Psoas muscle (tissue), 8 donors: ENCODE results near the gene CACNA1C. TPM values are rescaled to one million over a fixed set of nuclear protein-coding genes. Genes with fewer than 3 reads are reported as not detected.

ENCODE experiments used
- ATAC-seq, 4 donors: fragments of 200-7000 bp; cut with Tn5 transposase; one replicate each; pipeline ENCODE4 v1.9.1; 2020; ENCODE audit warnings: moderate library complexity in 3 of 4, mild to moderate bottlenecking in 2 of 4
- DNase-seq, 2 donors: peaks; one replicate each; pipeline ENCODE4 v3.0.0-alpha.2; 2020
- H3K27ac ChIP-seq: fragments of 200-600 bp; one replicate; pipeline ENCODE4 v1.8.0; 2022
- H3K27me3 ChIP-seq, 3 donors: fragments of 200-600 bp in 1 of 3; one replicate each; pipeline versions ENCODE4 v1.6.1 to v1.8.0; 2013 to 2022; ENCODE audit warnings: low read length in 2 of 3, mild to moderate bottlenecking in 2 of 3, moderate library complexity in 1 of 3; ENCODE audit not compliant: insufficient read depth in 3 of 3
- H3K36me3 ChIP-seq, 2 donors: fragments of 200-600 bp in 1 of 2; one replicate each; pipeline versions ENCODE4 v1.6.1 to v1.8.0; 2013 to 2022; ENCODE audit warnings: low read depth in 1 of 2, mild to moderate bottlenecking in 1 of 2, moderate library complexity in 1 of 2; ENCODE audit not compliant: insufficient read depth in 1 of 2
- H3K4me1 ChIP-seq: fragments of 200-600 bp; one replicate; pipeline ENCODE4 v1.8.0; 2022
- H3K4me3 ChIP-seq: fragments of 200-600 bp; one replicate; pipeline ENCODE4 v1.8.0; 2022; ENCODE audit warnings: mild to moderate bottlenecking
- H3K9me3 ChIP-seq: fragments of 200-600 bp; one replicate; pipeline ENCODE4 v1.8.0; 2022
- WGBS, 3 donors: extraction: QIAGEN DNeasy Blood & Tissue Kit; methylation state at CpG; one replicate each; pipeline versions ENCODE4 v1.1.6 to v1.1.7; 2013; 5-methylcytosine and 5-hydroxymethylcytosine counted together
- intact Hi-C, 2 donors: fragments of 100-400 bp; cut with DNase I; formaldehyde crosslinking; loops; one replicate each; pipeline versions ENCODE4 v1.11.0 to v1.14.2; 2022
- polyA plus RNA-seq, 3 donors: library from polyadenylated mRNA; stranded (reverse); fragments of 200-250 nt; gene quantifications; one replicate each; pipeline ENCODE4 v1.2.3, GENCODE V29; 2013
- total RNA-seq, 4 donors: library from RNA; stranded (reverse); fragmentation: NEBNext Ultra II Directional in 2 of 4; extraction: Animal tissue kit (Norgen Biotek cat#: 25700) in 2 of 4; gene quantifications; one replicate each; pipeline versions ENCODE4 v1.2.1 to v1.2.4, GENCODE V29; 2021 to 2023
- TF ChIP-seq, protein P1 (sequence below): fragments of 200-600 bp; IDR thresholded peaks from one replicate; pipeline ENCODE4 v1.8.0; 2022; ENCODE audit warnings: antibody characterized with exemption
- donor health status: healthy with polysubstance abuse.
- donor health status: DM: no; HTN: no; CAD: no; lungs with moderate emphysema.
- donor health status: Bipolar disorder and iron deficiency.
- donor health status: healthy.
- donor health status: DM: yes; HTN: yes; CAD: no.
- donor health status: DM: no; HTN: no; CAD: no.
- donor health status: DM: no; HTN: no; CAD: no.
- donor health status: DM: yes; HTN: yes; CAD: no.

The CACNA1C gene
- total and polyA plus RNA-seq, 7 donors = 0.26 to 2.9 (median 0.95) TPM

DNA sequence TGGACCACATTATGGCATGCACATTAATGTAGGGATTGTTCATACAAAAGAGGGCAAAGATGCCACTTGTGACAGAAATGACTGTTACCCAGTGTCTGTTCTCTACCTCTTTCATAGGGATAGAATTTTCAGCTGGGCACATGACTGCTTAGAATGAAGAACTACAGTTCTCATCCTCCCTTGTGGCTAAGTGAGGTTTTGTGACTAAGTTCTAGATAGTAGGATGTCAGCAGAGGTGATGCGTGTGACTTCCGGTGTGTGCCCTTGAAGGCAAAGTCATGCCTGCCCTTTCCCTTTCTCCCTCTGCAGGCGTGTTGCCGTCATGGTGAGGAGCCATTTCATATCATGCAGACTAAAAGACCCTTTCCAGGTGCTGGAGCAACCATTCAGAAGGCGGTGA is 99.3 kb downstream of the CACNA1C start:
- Histone ChIP-seq H3K4me3 (no peak overlapping the region), H3K27me3 (no peaks in the 10 kb centered on the region), H3K9me3 (no peaks in the 10 kb centered on the region), H3K4me1 (peaks cover 2% of the 10 kb centered on the region), H3K27ac (no peak overlapping the region), H3K36me3 (no peaks in the 10 kb centered on the region)
- intact Hi-C loops = no loop called here
- ATAC-seq = no peak
- TF ChIP-seq, protein P1, sequence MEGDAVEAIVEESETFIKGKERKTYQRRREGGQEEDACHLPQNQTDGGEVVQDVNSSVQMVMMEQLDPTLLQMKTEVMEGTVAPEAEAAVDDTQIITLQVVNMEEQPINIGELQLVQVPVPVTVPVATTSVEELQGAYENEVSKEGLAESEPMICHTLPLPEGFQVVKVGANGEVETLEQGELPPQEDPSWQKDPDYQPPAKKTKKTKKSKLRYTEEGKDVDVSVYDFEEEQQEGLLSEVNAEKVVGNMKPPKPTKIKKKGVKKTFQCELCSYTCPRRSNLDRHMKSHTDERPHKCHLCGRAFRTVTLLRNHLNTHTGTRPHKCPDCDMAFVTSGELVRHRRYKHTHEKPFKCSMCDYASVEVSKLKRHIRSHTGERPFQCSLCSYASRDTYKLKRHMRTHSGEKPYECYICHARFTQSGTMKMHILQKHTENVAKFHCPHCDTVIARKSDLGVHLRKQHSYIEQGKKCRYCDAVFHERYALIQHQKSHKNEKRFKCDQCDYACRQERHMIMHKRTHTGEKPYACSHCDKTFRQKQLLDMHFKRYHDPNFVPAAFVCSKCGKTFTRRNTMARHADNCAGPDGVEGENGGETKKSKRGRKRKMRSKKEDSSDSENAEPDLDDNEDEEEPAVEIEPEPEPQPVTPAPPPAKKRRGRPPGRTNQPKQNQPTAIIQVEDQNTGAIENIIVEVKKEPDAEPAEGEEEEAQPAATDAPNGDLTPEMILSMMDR = no peak
- DNase-seq = no peak
- WGBS, 3 donors = 90 to 93% (median 93%) methylated on average over 5 of the region's 5 CpGs

DNA sequence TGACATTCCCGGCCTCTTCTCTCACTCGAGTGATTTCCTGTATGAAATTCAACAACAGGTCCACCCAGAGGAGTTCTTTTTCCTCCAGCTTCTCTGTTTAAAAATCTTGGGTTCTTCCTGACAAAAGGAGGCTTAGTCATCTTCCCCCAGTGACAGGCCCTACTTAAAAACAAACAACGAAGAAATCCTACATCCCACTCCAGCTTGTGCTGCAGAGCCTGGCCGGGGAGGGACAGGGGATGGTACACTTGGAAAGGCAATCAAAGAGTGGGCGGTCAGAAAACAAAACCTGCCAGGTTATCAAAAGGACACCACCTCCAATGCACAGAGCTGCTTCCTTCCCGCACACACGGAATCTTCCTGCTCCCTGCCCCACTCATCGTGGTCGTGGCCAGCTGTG is 101.3 kb downstream of the CACNA1C start:
- TF ChIP-seq, protein P1 = no peak
- H3K4me3 ChIP-seq = no peak overlapping the region
- no peaks in the 10 kb centered on the region for H3K9me3 ChIP-seq
- peak overlapping the region; percentile 16 for H3K27ac ChIP-seq
- peaks cover 2% of the 10 kb centered on the region for H3K4me1 ChIP-seq
- WGBS, 3 donors = 39 to 56% (median 44%) methylated on average over 9 of the region's 9 CpGs
- no peaks in the 10 kb centered on the region for H3K36me3 ChIP-seq
- DNase-seq (no peak), ATAC-seq (peak in 1 of 4 donors; percentile 29)
- no peaks in the 10 kb centered on the region for H3K27me3 ChIP-seq
- intact Hi-C loops = no loop called here

DNA sequence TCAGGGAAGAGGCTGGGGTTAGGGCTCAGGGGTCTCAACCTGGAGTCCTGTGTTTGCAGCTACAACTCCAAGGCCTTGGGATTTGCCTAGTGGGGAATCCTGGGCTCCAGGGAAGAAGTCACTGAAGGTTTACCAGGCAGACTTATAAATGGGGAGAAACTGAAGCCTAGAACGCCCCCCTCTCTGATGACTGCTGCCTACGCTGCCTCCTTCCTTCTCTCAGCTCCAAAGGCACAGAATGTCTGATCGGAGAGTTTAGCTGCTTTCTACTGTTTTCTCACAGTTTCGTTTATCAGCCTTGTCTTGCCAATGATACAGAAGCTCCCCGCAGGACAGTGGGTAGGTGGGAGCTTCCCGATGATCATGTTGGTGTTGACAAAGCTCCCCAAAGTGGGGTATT is 101.7 kb downstream of the CACNA1C start:
- 84 to 91% (median 88%) methylated on average over 6 of the region's 6 CpGs for WGBS, 3 donors
- TF ChIP-seq, protein P1 = no peak
- ATAC-seq = no peak
- H3K36me3 ChIP-seq = no peaks in the 10 kb centered on the region
- no peak overlapping the region for H3K4me3 ChIP-seq
- H3K4me1 ChIP-seq = peaks cover 2% of the 10 kb centered on the region
- DNase-seq = no peak
- peak overlapping the region; percentile 16 for H3K27ac ChIP-seq
- H3K27me3 ChIP-seq = no peaks in the 10 kb centered on the region
- H3K9me3 ChIP-seq = no peaks in the 10 kb centered on the region
- intact Hi-C loops = no loop called here

DNA sequence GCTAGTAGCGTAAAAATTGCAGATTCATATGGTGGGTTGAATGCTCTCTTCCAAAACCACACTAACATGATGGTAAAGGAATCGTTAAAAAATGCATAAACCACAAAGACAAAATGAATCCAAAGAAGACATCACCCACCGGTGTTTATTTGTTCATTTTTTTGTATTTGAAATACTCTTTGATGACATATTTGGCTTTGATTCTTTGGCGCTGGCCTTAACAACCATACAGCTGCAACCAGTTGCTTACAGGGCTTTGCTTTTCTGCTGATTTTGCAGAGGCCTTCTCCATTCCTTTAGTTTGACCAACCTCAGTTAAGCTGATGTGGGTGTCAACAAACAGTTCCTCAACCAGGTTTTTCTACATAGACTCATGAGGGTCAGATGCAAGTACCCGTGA is 103.5 kb downstream of the CACNA1C start:
- Histone ChIP-seq H3K4me1 (peaks cover 2% of the 10 kb centered on the region), H3K27me3 (no peaks in the 10 kb centered on the region), H3K36me3 (no peaks in the 10 kb centered on the region), H3K27ac (no peak overlapping the region), H3K9me3 (no peaks in the 10 kb centered on the region), H3K4me3 (no peak overlapping the region)
- no peak for DNase-seq
- no peak for ATAC-seq
- TF ChIP-seq, protein P1 = no peak
- WGBS, 3 donors = 62 to 70% (median 70%) methylated on average over 5 of the region's 5 CpGs
- intact Hi-C loops = no loop called here

DNA sequence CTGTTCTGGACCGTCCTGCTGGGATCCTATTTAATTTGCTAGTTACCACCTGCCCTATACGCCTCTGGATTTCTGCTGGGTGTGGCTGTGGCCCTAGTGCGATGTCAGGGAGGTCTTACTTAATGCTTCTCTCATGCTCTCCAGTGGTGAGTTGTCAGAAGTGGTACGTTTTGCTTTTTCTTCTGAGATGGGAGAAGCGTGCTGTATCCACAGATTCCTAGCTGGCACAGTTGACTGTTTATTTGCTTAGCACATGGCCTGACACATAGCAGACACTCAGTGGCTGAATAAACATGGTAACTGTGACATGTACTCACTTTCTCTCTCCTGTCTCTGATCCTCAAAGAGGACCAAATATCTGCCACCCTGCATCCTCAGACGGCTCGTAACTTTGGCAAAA is 107.3 kb downstream of the CACNA1C start:
- DNase-seq (no peak), ATAC-seq (no peak)
- 77 to 80% (median 78%) methylated on average over 7 of the region's 7 CpGs for WGBS, 3 donors
- no peak overlapping the region for H3K27ac ChIP-seq
- no peak overlapping the region for H3K4me3 ChIP-seq
- peaks cover 10% of the 10 kb centered on the region for H3K4me1 ChIP-seq
- intact Hi-C loops = no loop called here
- TF ChIP-seq, protein P1 = no peak
- H3K36me3 ChIP-seq = no peaks in the 10 kb centered on the region
- peaks cover 0 to 9% (median 0%) of the 10 kb centered on the region in 3 donors for H3K27me3 ChIP-seq
- no peaks in the 10 kb centered on the region for H3K9me3 ChIP-seq
